ENCODE data around the gene PRXL2A. TPM values are rescaled to one million over a fixed set of nuclear protein-coding genes. Genes with fewer than 3 reads are reported as not detected.
"Not testable (repeated sequence)": the region's sequence is repeated elsewhere in the genome, so short reads cannot be mapped to it uniquely, and the experiment has no call there.

PRXL2A gene, protein sequence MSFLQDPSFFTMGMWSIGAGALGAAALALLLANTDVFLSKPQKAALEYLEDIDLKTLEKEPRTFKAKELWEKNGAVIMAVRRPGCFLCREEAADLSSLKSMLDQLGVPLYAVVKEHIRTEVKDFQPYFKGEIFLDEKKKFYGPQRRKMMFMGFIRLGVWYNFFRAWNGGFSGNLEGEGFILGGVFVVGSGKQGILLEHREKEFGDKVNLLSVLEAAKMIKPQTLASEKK
- 1 to 10 TPM; 9.4 to 9.6 TPM for total RNA-seq

DNA sequence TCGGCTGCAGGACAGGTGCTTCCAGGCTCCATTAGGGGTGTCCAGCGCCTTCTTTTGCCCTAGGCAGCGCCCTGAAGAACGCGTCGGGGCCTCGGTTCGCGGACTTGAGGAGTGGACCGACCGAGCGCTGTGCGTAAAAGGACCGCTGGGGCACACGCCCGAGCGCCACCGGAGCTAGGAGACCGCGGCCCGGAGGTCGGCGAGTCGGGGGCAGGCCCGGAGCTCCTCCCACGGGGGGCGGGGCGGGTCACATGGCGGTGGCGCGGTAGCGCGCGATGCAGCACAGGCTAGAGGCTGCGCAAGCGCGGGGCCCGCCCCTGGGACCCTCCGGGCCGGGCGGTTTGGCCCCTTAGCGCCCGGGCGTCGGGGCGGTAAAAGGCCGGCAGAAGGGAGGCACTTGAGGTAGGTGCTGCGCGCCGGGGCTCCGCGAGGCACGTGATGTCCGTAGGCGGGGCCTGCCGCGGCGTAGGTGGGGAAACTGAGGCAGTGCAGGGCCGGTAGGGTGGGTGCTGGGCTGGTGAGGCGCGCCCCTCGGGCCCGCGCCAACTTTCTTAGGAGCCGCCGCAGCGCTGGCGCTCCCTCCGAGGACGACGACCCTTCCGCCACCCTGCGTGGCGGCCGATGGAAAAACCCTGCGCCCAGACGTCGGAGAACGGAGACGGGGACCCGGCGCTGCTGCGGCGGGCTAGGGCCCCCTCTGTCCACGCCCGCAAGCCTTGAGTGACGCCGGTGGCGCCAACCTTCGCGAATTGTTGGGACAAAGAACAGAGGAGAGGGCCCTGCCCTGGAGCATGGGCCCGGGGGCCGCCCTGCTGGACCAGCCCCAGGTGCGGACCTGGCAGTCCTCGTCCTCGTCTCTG, at the start of gene PRXL2A:
TSS of gene PRXL2A (plus strand) at position 310 of the 860 bp plus-strand sequence. CDS start 11,917 bp downstream, outside the sequence.
- Mint-ChIP-seq H3K9me3 (no peaks in the 10 kb centered on the region), H3K27me3 (no peaks in the 10 kb centered on the region), H3K36me3 (ENCODE audit: low read depth) (peaks cover 7% of the 10 kb centered on the region), H3K27ac (peak within 1 kb of the TSS; percentile 91), H3K4me3 (peak within 1 kb of the TSS; percentile 87), H3K4me1 (peaks cover 18% of the 10 kb centered on the region)
- peak; percentile 87 for ATAC-seq (replicated peaks)

DNA sequence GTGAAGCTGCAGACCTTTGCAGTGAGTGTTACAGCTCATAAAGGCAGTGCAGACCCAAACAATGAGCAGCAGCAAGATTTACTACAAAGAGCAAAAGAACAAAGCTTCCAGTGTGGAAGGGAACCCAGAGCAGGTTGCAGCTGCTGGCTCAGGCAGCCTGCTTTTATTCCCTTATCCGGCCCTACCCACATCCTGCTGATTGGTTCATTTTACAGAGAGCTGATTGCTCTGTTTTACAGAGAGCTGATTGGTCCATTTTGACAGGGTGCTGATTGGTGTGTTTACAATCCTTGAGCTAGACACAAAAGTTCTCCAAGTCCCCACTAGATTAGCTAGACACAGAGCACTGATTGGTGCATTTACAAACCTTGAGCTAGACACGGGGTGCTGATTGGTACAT, 49.4 kb upstream of the PRXL2A start:
- not testable (repeated sequence) for ATAC-seq (replicated peaks); H3K36me3 Mint-ChIP-seq (ENCODE audit: low read depth); H3K4me3 Mint-ChIP-seq; H3K9me3 Mint-ChIP-seq; H3K4me1 Mint-ChIP-seq; H3K27ac Mint-ChIP-seq
- peaks cover 25% of the 10 kb centered on the region for H3K27me3 Mint-ChIP-seq

DNA sequence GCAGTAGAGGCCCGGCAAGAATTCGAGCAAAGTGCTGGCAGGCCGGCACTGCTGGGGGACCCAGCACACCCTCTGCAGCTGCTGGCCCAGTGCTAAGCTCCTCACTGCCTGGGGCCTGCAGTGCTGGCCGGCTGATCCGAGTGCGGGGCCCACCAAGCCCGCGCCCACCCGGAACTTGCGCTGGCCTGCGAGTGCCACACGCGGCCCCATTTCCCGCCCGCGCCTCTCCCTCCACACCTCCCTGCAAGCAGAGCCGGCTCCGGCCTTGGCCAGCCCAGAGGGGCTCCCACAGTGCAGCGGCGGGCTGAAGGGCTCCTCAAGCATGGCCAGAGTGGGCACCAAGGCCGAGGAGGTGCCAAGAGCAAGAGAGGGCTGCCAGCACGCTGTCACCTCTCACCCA, 48.7 kb upstream of the PRXL2A start:
- H3K4me1 Mint-ChIP-seq = no peaks in the 10 kb centered on the region
- H3K9me3 Mint-ChIP-seq = no peaks in the 10 kb centered on the region
- no peaks in the 10 kb centered on the region for H3K36me3 Mint-ChIP-seq (ENCODE audit: low read depth)
- no peak overlapping the region for H3K4me3 Mint-ChIP-seq
- no peak overlapping the region for H3K27ac Mint-ChIP-seq
- H3K27me3 Mint-ChIP-seq = peaks cover 24% of the 10 kb centered on the region
- ATAC-seq (replicated peaks) = no peak

DNA sequence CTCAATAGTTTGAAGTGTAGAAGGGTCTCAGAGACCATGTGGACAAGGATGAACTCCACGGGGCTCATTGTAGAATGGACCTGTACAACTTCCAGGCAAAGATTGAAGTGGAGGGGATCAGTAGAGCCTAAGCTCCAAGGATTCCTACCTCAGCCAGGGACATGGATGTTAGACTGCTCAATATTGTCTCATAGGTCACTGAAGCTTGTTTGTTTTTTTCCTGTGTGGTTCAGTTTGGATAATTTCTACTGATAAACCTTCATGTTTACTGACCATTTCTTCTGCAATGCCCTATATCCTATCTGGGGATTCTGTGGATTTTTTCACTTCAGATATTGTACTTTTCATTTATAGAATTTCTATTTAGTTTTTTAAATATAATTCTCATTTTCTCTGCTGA, 42.8 kb upstream of the PRXL2A start:
- peaks cover 5% of the 10 kb centered on the region for H3K9me3 Mint-ChIP-seq
- H3K4me1 Mint-ChIP-seq = no peaks in the 10 kb centered on the region
- ATAC-seq (replicated peaks) = no peak
- H3K27ac Mint-ChIP-seq = no peak overlapping the region
- peaks cover 14% of the 10 kb centered on the region for H3K27me3 Mint-ChIP-seq
- H3K36me3 Mint-ChIP-seq (ENCODE audit: low read depth) = no peaks in the 10 kb centered on the region
- no peak overlapping the region for H3K4me3 Mint-ChIP-seq

DNA sequence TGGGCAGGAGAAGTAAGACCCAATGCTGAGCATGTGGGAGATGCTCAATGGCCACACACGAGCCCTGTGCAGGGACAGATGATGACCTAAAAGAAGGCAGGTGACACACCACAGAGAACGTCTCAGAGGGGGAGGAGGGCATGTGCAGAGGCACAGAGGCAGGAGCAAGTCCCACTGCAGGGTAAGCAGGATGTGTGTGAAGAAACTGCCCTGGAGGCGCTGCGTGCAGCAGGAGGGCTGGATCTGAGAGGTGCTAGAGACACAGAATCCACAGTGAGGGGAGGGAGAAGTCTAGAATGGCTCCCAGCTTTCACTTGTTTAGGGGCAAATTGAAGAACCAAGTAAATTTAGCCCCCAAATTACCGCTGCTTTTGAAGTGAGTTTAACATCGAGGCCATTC, 36.9 kb upstream of the PRXL2A start:
- H3K27ac Mint-ChIP-seq = no peak overlapping the region
- H3K27me3 Mint-ChIP-seq = peaks cover 10% of the 10 kb centered on the region
- no peaks in the 10 kb centered on the region for H3K36me3 Mint-ChIP-seq (ENCODE audit: low read depth)
- H3K4me3 Mint-ChIP-seq = no peak overlapping the region
- H3K4me1 Mint-ChIP-seq = no peaks in the 10 kb centered on the region
- H3K9me3 Mint-ChIP-seq = peaks cover 5% of the 10 kb centered on the region
- ATAC-seq (replicated peaks) = no peak

DNA sequence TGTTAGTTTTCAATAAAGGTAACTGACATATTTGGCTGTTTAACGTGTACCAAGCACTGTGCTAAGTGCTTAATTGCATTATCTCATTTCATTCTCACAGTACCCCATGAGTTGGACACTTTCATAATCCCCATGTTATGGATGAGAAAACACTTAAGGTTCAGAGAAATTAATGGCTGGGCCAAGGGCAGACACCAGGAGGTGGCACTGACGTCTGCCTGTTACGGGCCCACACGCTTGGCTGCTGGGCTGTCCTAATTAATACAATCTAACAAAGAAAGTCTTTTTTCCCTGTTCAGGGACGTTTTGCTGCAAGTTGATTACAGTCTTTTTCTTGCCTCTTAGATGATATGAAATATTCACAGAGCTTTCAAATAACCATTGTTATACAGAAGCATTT, 35.7 kb upstream of the PRXL2A start:
- peaks cover 4% of the 10 kb centered on the region for H3K9me3 Mint-ChIP-seq

DNA sequence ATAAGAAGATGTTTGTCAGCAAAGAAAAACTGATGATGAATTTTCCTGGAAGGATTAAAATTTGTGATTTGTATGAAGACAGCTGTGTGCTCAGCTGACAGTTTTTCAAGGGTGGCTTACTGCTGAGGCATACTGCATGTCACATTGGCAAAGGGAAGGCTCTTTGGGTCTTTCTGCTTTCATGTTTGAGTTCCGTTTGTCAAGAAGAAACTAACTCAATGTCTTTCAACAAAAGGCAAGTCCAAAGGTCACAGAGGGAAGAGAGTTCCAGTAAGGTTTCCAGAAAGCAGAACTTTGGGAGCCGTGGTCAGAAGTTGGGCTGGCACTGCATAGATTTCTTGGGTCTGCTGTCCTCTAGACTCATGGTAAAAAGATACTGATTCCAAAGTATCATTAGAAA, 34.8 kb upstream of the PRXL2A start:
- Mint-ChIP-seq H3K27ac (no peak overlapping the region), H3K4me3 (no peak overlapping the region), H3K36me3 (ENCODE audit: low read depth) (no peaks in the 10 kb centered on the region), H3K9me3 (no peaks in the 10 kb centered on the region), H3K27me3 (peaks cover 3% of the 10 kb centered on the region), H3K4me1 (peaks cover 4% of the 10 kb centered on the region)
- no peak for ATAC-seq (replicated peaks)

More for the DNA sequence above, 35.7 kb upstream of the PRXL2A start:
- ATAC-seq (replicated peaks) = no peak
- Mint-ChIP-seq H3K4me1 (no peaks in the 10 kb centered on the region), H3K36me3 (ENCODE audit: low read depth) (no peaks in the 10 kb centered on the region), H3K27ac (no peak overlapping the region), H3K27me3 (peaks cover 7% of the 10 kb centered on the region), H3K4me3 (no peak overlapping the region)

DNA sequence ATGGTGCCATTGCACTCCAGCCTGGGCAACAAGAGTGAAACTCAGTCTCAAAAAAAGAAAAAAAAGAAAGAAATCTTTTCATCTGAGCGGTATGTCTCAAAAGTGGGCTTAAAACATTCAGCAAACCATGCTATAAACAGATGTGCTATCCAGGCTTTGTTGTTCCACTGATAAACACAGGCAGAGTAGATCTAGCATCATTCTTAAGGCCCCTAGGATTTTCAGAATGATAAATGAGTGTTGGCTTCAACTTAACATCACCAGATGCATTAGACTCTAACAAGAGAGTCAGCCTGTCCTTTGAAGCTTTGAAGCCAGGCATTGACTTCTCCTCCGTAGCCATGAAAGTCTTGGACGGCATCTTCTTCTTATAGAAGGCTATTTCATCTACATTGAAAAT, 28.6 kb upstream of the PRXL2A start:
- Mint-ChIP-seq H3K9me3 (no peaks in the 10 kb centered on the region), H3K27ac (no peak overlapping the region), H3K36me3 (ENCODE audit: low read depth) (no peaks in the 10 kb centered on the region), H3K4me3 (no peak overlapping the region), H3K4me1 (peaks cover 9% of the 10 kb centered on the region), H3K27me3 (no peaks in the 10 kb centered on the region)
- ATAC-seq (replicated peaks) = no peak

DNA sequence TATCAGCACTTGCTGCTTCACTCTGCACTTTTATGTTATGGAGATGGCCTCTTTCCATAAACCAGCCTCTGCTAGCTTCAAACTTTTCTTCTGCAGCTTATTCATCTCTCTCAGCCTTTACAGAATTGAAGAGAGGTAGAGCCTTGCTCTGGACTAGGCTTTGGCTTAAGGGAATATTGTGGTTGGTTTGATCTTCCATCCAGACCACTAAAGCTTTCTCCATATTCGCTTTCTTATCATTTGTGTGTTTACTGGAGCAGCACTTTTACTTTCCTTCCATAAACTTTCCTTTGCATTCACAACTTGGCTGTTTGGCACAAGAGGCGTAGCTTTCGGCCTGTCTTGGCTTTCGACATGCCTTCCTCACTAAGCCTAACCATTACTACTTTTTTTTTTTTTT, 28.2 kb upstream of the PRXL2A start:
- Mint-ChIP-seq H3K27ac (no peak overlapping the region), H3K27me3 (no peaks in the 10 kb centered on the region), H3K36me3 (ENCODE audit: low read depth) (no peaks in the 10 kb centered on the region), H3K9me3 (no peaks in the 10 kb centered on the region), H3K4me1 (peaks cover 9% of the 10 kb centered on the region), H3K4me3 (no peak overlapping the region)
- no peak for ATAC-seq (replicated peaks)

DNA sequence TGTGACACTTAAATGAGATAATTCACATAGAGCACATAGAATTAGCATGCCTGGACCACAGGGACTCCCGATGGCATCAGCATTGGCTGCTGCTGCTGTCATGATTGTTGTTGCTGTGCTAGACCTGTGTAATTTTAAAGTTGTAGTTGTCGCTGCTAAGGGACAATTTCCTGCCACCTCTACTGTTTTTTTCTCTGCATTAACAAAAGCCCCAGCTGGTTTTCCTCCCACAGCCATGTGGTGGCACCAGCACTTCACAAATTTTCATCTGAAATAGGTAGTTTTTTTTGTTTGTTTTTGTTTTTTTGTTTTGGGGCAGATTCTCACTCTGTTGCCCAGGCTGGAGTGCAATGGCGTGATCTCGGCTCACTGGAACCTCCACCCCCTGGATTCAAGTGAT, 25.4 kb upstream of the PRXL2A start:
- Mint-ChIP-seq H3K27ac (no peak overlapping the region), H3K27me3 (peaks cover 3% of the 10 kb centered on the region), H3K4me3 (peak overlapping the region; percentile 5), H3K4me1 (peaks cover 9% of the 10 kb centered on the region), H3K36me3 (ENCODE audit: low read depth) (no peaks in the 10 kb centered on the region), H3K9me3 (no peaks in the 10 kb centered on the region)
- peak; percentile 38 for ATAC-seq (replicated peaks)

DNA sequence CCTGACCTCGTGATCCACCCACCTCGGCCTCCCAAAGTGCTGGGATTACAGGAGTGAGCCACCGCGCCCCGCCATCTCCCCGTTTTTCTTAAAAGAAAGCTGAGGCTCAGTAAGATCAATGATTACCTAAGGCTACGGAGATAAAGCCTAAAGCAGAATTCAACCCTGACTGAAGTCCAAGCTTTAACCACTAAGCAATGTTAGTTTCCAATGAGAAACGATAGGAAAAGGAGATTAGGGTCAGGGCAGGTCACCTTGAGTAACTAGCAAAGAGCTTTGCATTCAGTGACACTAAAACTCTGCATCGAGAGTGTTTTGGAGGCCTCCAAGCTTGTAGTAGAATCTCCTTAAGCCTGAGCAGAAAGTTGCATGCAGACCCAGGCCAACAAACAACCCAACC, 17.6 kb upstream of the PRXL2A start:
- H3K36me3 Mint-ChIP-seq (ENCODE audit: low read depth) = no peaks in the 10 kb centered on the region

DNA sequence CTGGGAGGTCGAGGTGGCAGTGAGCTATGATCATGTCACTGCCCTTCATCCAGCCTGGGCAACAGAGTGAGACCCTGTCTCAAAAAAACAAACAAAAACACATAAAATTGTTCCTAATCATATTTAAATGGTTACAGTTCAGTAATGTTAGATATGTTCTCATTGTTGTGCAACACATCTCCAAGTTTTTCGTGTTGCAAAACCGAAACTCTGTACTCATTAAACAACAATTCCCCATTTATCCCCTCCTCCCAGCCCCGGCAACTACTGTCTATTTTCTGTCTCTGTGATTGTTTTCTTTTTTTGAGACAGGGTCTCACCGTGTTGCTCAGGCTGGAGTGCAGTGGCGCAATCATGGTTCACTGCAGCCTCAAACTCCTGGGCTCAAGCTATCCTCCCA, 16.1 kb upstream of the PRXL2A start:
- no peaks in the 10 kb centered on the region for H3K4me1 Mint-ChIP-seq
- H3K27ac Mint-ChIP-seq = no peak overlapping the region
- no peaks in the 10 kb centered on the region for H3K36me3 Mint-ChIP-seq (ENCODE audit: low read depth)
- no peaks in the 10 kb centered on the region for H3K9me3 Mint-ChIP-seq
- H3K4me3 Mint-ChIP-seq = no peak overlapping the region
- ATAC-seq (replicated peaks) = no peak
- H3K27me3 Mint-ChIP-seq = peaks cover 7% of the 10 kb centered on the region

More for the DNA sequence above, 17.6 kb upstream of the PRXL2A start:
- Mint-ChIP-seq H3K27me3 (peaks cover 10% of the 10 kb centered on the region), H3K27ac (no peak overlapping the region), H3K4me3 (no peak overlapping the region), H3K9me3 (no peaks in the 10 kb centered on the region), H3K4me1 (no peaks in the 10 kb centered on the region)
- no peak for ATAC-seq (replicated peaks)

DNA sequence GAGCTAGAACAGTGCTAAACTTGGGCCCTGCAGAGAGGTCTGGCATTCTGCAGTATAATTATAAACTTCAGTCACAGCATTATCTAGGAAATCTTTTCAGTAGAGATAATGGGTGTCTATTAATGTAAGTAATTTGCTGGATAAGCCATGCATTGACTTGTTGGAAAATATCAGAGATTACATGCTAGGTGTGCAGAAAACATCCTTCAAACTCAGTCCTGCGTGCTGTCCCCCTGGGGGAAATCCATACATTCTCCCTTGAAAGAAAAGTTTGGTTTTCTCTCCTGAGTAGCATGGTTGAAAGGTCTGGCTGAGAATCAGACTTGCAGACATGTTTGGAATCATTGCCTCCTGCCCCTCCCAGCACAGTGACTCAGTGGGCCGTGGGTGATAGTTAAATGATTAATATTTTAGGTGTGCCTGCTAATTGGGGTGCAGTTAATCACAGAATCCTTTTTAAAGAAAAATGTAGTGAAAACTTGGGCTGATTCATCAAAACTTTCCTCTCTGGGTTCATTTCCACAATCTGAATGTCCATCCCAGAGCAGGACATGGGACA, 13.9 kb upstream of the PRXL2A start:
- Mint-ChIP-seq H3K9me3 (no peaks in the 10 kb centered on the region), H3K4me3 (no peak overlapping the region), H3K4me1 (no peaks in the 10 kb centered on the region), H3K36me3 (ENCODE audit: low read depth) (no peaks in the 10 kb centered on the region), H3K27me3 (peaks cover 7% of the 10 kb centered on the region), H3K27ac (no peak overlapping the region)
- no peak for ATAC-seq (replicated peaks)

DNA sequence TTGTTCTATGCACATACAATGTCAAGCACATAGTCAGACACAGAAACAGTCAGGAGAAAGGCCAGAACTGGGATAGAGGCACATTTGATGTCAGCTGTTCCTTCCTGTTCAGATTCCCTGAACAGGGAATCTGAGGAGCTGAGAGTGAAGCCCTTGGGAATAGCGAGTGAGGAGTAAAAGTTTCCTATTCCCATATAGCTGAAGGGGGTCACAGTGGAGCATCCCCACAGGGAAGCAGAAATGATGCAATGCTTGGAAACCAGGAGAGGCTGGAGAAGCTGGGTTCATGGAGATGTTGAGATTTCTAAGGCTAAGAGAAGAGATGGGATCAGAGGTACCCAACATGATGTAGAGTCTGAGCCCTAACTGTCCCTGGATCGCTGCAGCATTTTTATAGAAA, 11.3 kb upstream of the PRXL2A start:
- Mint-ChIP-seq H3K9me3 (no peaks in the 10 kb centered on the region), H3K4me3 (no peak overlapping the region), H3K27me3 (peaks cover 3% of the 10 kb centered on the region), H3K27ac (no peak overlapping the region), H3K4me1 (no peaks in the 10 kb centered on the region), H3K36me3 (ENCODE audit: low read depth) (no peaks in the 10 kb centered on the region)
- ATAC-seq (replicated peaks) = no peak

Measured in activated T-helper 17 cell treated with anti-CD3 and anti-CD28 coated beads, Interleukin-2, amount 50 U/mL, for 72 hours (primary cell).